Fibroblast of lung (primary cell): ENCODE results near the gene ANKRD33.

Source experiments
- CTCF ChIP-seq, 2 donors: IDR thresholded peaks in 1 of 2; conservative IDR thresholded peaks in 1 of 2; 1 replicate in 1 of 2; 2 replicates in 1 of 2; pipeline ENCODE4 v1.5.1; 2011 to 2012; ENCODE audit warnings: low read length in 2 of 2, control low read depth in 1 of 2, inconsistent platforms in 1 of 2, low read depth in 1 of 2, mild to moderate bottlenecking in 1 of 2
- EZH2 ChIP-seq: IDR thresholded peaks from 2 replicates; pipeline ENCODE4 v1.5.1; 2012; ENCODE audit warnings: low read length, control low read depth, mild to moderate bottlenecking; ENCODE audit errors: missing control alignments

GRCh38 chr12:51845482-51845881, 42.4 kb upstream of the ANKRD33 start:
- TF ChIP-seq CTCF (conservative IDR thresholded peaks at IDR 0.05 in 1 of 2, IDR thresholded peaks at IDR 0.05 in 1 of 2; ENCODE audit: low read depth in 1 of 2, low read length in 2 of 2), result no peak
- no peak for TF ChIP-seq EZH2
